Psoas muscle (tissue), 8 donors: ENCODE results near the gene IFT57. TPM values are rescaled to one million over a fixed set of nuclear protein-coding genes. Genes with fewer than 3 reads are reported as not detected.
A peak's percentile ranks its signal among the peaks of the same experiment; 100 is the strongest.

Experiments
- ATAC-seq, 4 donors: fragments of 200-7000 bp; cut with Tn5 transposase; one replicate each; pipeline ENCODE4 v1.9.1; 2020; ENCODE audit warnings: moderate library complexity in 3 of 4, mild to moderate bottlenecking in 2 of 4
- DNase-seq, 2 donors: peaks; one replicate each; pipeline ENCODE4 v3.0.0-alpha.2; 2020
- H3K27ac ChIP-seq: fragments of 200-600 bp; one replicate; pipeline ENCODE4 v1.8.0; 2022
- H3K27me3 ChIP-seq, 3 donors: fragments of 200-600 bp in 1 of 3; one replicate each; pipeline versions ENCODE4 v1.6.1 to v1.8.0; 2013 to 2022; ENCODE audit warnings: low read length in 2 of 3, mild to moderate bottlenecking in 2 of 3, moderate library complexity in 1 of 3; ENCODE audit not compliant: insufficient read depth in 3 of 3
- H3K36me3 ChIP-seq, 2 donors: fragments of 200-600 bp in 1 of 2; one replicate each; pipeline versions ENCODE4 v1.6.1 to v1.8.0; 2013 to 2022; ENCODE audit warnings: low read depth in 1 of 2, mild to moderate bottlenecking in 1 of 2, moderate library complexity in 1 of 2; ENCODE audit not compliant: insufficient read depth in 1 of 2
- H3K4me1 ChIP-seq: fragments of 200-600 bp; one replicate; pipeline ENCODE4 v1.8.0; 2022
- H3K4me3 ChIP-seq: fragments of 200-600 bp; one replicate; pipeline ENCODE4 v1.8.0; 2022; ENCODE audit warnings: mild to moderate bottlenecking
- H3K9me3 ChIP-seq: fragments of 200-600 bp; one replicate; pipeline ENCODE4 v1.8.0; 2022
- CTCF ChIP-seq: fragments of 200-600 bp; IDR thresholded peaks from one replicate; pipeline ENCODE4 v1.8.0; 2022; ENCODE audit warnings: antibody characterized with exemption
- WGBS, 3 donors: extraction: QIAGEN DNeasy Blood & Tissue Kit; methylation state at CpG; one replicate each; pipeline versions ENCODE4 v1.1.6 to v1.1.7; 2013; 5-methylcytosine and 5-hydroxymethylcytosine counted together
- intact Hi-C, 2 donors: fragments of 100-400 bp; cut with DNase I; formaldehyde crosslinking; loops; one replicate each; pipeline versions ENCODE4 v1.11.0 to v1.14.2; 2022
- polyA plus RNA-seq, 3 donors: library from polyadenylated mRNA; stranded (reverse); fragments of 200-250 nt; gene quantifications; one replicate each; pipeline ENCODE4 v1.2.3, GENCODE V29; 2013
- total RNA-seq, 4 donors: library from RNA; stranded (reverse); fragmentation: NEBNext Ultra II Directional in 2 of 4; extraction: Animal tissue kit (Norgen Biotek cat#: 25700) in 2 of 4; gene quantifications; one replicate each; pipeline versions ENCODE4 v1.2.1 to v1.2.4, GENCODE V29; 2021 to 2023
- donor health status: healthy with polysubstance abuse.
- donor health status: DM: no; HTN: no; CAD: no; lungs with moderate emphysema.
- donor health status: Bipolar disorder and iron deficiency.
- donor health status: healthy.
- donor health status: DM: yes; HTN: yes; CAD: no.
- donor health status: DM: no; HTN: no; CAD: no.
- donor health status: DM: no; HTN: no; CAD: no.
- donor health status: DM: yes; HTN: yes; CAD: no.

Gene IFT57
- total and polyA plus RNA-seq, 7 donors, result 5.3 to 18.0 (median 14.6) TPM

GRCh38 chr3:108222853-108223565, 785 bp upstream of the IFT57 start:
- intact Hi-C loops, result loop anchor here (2.0 to 10.0 kb wide), 2 partner anchors 128 to 132 kb away; partner anchors contain the start of gene CD47 (in 2 of the 2)
- H3K27me3 ChIP-seq, result no peaks in the 10 kb centered on the region
- peak in 2 of 4 donors; percentile 4 to 17 for ATAC-seq
- WGBS, 3 donors, result 11 to 18% (median 12%) methylated on average over 5 of the region's 5 CpGs
- no peak for TF ChIP-seq CTCF
- H3K9me3 ChIP-seq, result no peaks in the 10 kb centered on the region
- no peak for DNase-seq
- H3K4me1 ChIP-seq, result peaks cover 16% of the 10 kb centered on the region
- peak overlapping the region; percentile 75 for H3K27ac ChIP-seq
- H3K4me3 ChIP-seq, result peak overlapping the region; percentile 89
- H3K36me3 ChIP-seq, result peaks cover 0 to 5% of the 10 kb centered on the region in 2 donors

GRCh38 chr3:108221393-108221792, 831 bp downstream of the IFT57 start:
- Histone ChIP-seq H3K9me3 (no peaks in the 10 kb centered on the region), H3K27ac (peak overlapping the region; percentile 75), H3K36me3 (peaks cover 0 to 7% of the 10 kb centered on the region in 2 donors), H3K4me1 (peaks cover 16% of the 10 kb centered on the region), H3K27me3 (no peaks in the 10 kb centered on the region), H3K4me3 (peak overlapping the region; percentile 89)
- intact Hi-C loops, result loop anchor here in 1 of 2 donors (10.0 kb wide), 1 partner anchor 127 kb away; the partner anchor contains the start of gene CD47
- WGBS, 3 donors, result 16 to 24% (median 16%) methylated on average over 6 of the region's 6 CpGs
- no peak for TF ChIP-seq CTCF
- ATAC-seq (no peak), DNase-seq (no peak)

GRCh38 chr3:108219336-108219735, 2.9 kb downstream of the IFT57 start:
- H3K4me1 ChIP-seq, result peaks cover 16% of the 10 kb centered on the region
- no peak for DNase-seq
- no peak for ATAC-seq
- no peaks in the 10 kb centered on the region for H3K9me3 ChIP-seq
- no peak overlapping the region for H3K4me3 ChIP-seq
- H3K36me3 ChIP-seq, result peaks cover 0 to 7% of the 10 kb centered on the region in 2 donors
- 90 to 93% (median 91%) methylated on average over 9 of the region's 9 CpGs for WGBS, 3 donors
- intact Hi-C loops, result no loop called here
- no peak for TF ChIP-seq CTCF
- H3K27me3 ChIP-seq, result no peaks in the 10 kb centered on the region
- H3K27ac ChIP-seq, result no peak overlapping the region

- intact Hi-C loops, result no loop called here
- no peak for TF ChIP-seq CTCF
- H3K27me3 ChIP-seq, result no peaks in the 10 kb centered on the region
Observed at GRCh38 chr3:108218811-108219210, 3.4 kb downstream of the IFT57 start.

More at GRCh38 chr3:108218811-108219210, 3.4 kb downstream of the IFT57 start:
- H3K4me3 ChIP-seq, result no peak overlapping the region
- H3K4me1 ChIP-seq, result peaks cover 16% of the 10 kb centered on the region
- no peak for DNase-seq
- H3K9me3 ChIP-seq, result no peaks in the 10 kb centered on the region
- ATAC-seq, result no peak
- H3K27ac ChIP-seq, result no peak overlapping the region
- peaks cover 0 to 8% of the 10 kb centered on the region in 2 donors for H3K36me3 ChIP-seq
